IPS DF 6.9 (cell line): ENCODE data around the gene HOXD8.

Experiments
- DNase-seq: peaks from one replicate; pipeline ENCODE4 v3.0.0-alpha.2; 2013; ENCODE audit warnings: low read depth, low spot score
- H3K27ac ChIP-seq: one replicate; pipeline ENCODE4 v1.5.1; 2013; ENCODE audit warnings: low read length, control low read depth
- H3K27me3 ChIP-seq: 2 replicates; pipeline ENCODE4 v1.6.1; 2013; ENCODE audit warnings: mild to moderate bottlenecking, low read length; ENCODE audit not compliant: control insufficient read depth, insufficient read depth
- H3K36me3 ChIP-seq: 2 replicates; pipeline ENCODE4 v1.6.1; 2013; ENCODE audit warnings: low read length; ENCODE audit not compliant: control insufficient read depth, insufficient read depth
- H3K4me1 ChIP-seq: 2 replicates; pipeline ENCODE4 v1.6.1; 2013; ENCODE audit warnings: low read length; ENCODE audit not compliant: control insufficient read depth, insufficient read depth
- H3K4me3 ChIP-seq: 2 replicates; pipeline ENCODE4 v1.5.1; 2013; ENCODE audit warnings: mild to moderate bottlenecking, low read length
- H3K9me3 ChIP-seq: 2 replicates; pipeline ENCODE4 v1.6.1; 2013; ENCODE audit warnings: low read length, inconsistent platforms; ENCODE audit not compliant: control insufficient read depth, insufficient read depth
- WGBS: extraction: QIAGEN DNeasy Blood & Tissue Kit; methylation state at CpG from one replicate; pipeline ENCODE4 v1.1.7; 2013; ENCODE audit warnings: mixed read lengths, missing lambda C conversion rate; ENCODE audit not compliant: insufficient read length, insufficient coverage; 5-methylcytosine and 5-hydroxymethylcytosine counted together

The HOXD8 gene

GRCh38 chr2:176099159-176099727 is 30.3 kb upstream of the HOXD8 start:
- no peak overlapping the region for H3K4me3 ChIP-seq
- H3K9me3 ChIP-seq: no peaks in the 10 kb centered on the region
- no peaks in the 10 kb centered on the region; the same call in 1 of the 2 replicates for H3K36me3 ChIP-seq
- no CpG with 5 or more reads among the region's 30 CpGs for WGBS
- H3K27ac ChIP-seq: no peak overlapping the region
- H3K4me1 ChIP-seq: peaks cover 3% of the 10 kb centered on the region; the same call in 1 of the 2 replicates
- peaks cover 79% of the 10 kb centered on the region for H3K27me3 ChIP-seq
- no peak for DNase-seq

GRCh38 chr2:176099728-176100546 is 29.6 kb upstream of the HOXD8 start, which contains the start of gene HOXD12:
HOXD12 (plus strand) TSS chr2:176099795; CDS start chr2:176099802, 7 bp downstream.
- H3K36me3 ChIP-seq: no peaks in the 10 kb centered on the region; the same call in 1 of the 2 replicates
- peaks cover 3% of the 10 kb centered on the region; the same call in 1 of the 2 replicates for H3K4me1 ChIP-seq
- H3K27ac ChIP-seq: no peak within 1 kb of the TSS
- peaks cover 80% of the 10 kb centered on the region for H3K27me3 ChIP-seq
- DNase-seq: no peak
- WGBS: no CpG with 5 or more reads among the region's 70 CpGs
- H3K4me3 ChIP-seq: no peak within 1 kb of the TSS
- H3K9me3 ChIP-seq: no peaks in the 10 kb centered on the region

GRCh38 chr2:176100547-176101140 is 28.9 kb upstream of the HOXD8 start:
- no peaks in the 10 kb centered on the region for H3K9me3 ChIP-seq
- DNase-seq: no peak
- WGBS: no CpG with 5 or more reads among the region's 28 CpGs
- H3K27me3 ChIP-seq: peaks cover 80% of the 10 kb centered on the region
- no peaks in the 10 kb centered on the region; the same call in 1 of the 2 replicates for H3K36me3 ChIP-seq
- H3K27ac ChIP-seq: no peak overlapping the region
- H3K4me3 ChIP-seq: no peak overlapping the region
- H3K4me1 ChIP-seq: peaks cover 5% of the 10 kb centered on the region

GRCh38 chr2:176101216-176101830 is 28.2 kb upstream of the HOXD8 start:
- Histone ChIP-seq H3K4me3 (no peak overlapping the region), H3K27me3 (peaks cover 87% of the 10 kb centered on the region), H3K9me3 (no peaks in the 10 kb centered on the region), H3K27ac (no peak overlapping the region), H3K4me1 (peaks cover 5% of the 10 kb centered on the region), H3K36me3 (no peaks in the 10 kb centered on the region; the same call in 1 of the 2 replicates)
- WGBS: no CpG with 5 or more reads among the region's 2 CpGs
- DNase-seq: no peak

- Histone ChIP-seq H3K27me3 (peaks cover 91% of the 10 kb centered on the region), H3K4me1 (peaks cover 5% of the 10 kb centered on the region), H3K9me3 (no peaks in the 10 kb centered on the region), H3K27ac (no peak overlapping the region), H3K36me3 (no peaks in the 10 kb centered on the region; the same call in 1 of the 2 replicates), H3K4me3 (no peak overlapping the region)
- DNase-seq: no peak
- WGBS: no CpG with 5 or more reads among the region's 5 CpGs
These were observed 27.7 kb upstream of the HOXD8 start for GRCh38 chr2:176101842-176102241.

- no peak overlapping the region for H3K4me3 ChIP-seq
- peaks cover 97% of the 10 kb centered on the region for H3K27me3 ChIP-seq
- no peak for DNase-seq
- no peak overlapping the region for H3K27ac ChIP-seq
- no peaks in the 10 kb centered on the region; the same call in 1 of the 2 replicates for H3K36me3 ChIP-seq
- no CpG with 5 or more reads among the region's 7 CpGs for WGBS
- H3K9me3 ChIP-seq: no peaks in the 10 kb centered on the region
- peaks cover 9% of the 10 kb centered on the region for H3K4me1 ChIP-seq
These were observed 27.1 kb upstream of the HOXD8 start for GRCh38 chr2:176102309-176102866.

GRCh38 chr2:176103194-176103593 is 26.3 kb upstream of the HOXD8 start:
- peaks cover 9% of the 10 kb centered on the region for H3K4me1 ChIP-seq
- no CpG with 5 or more reads among the region's 7 CpGs for WGBS
- H3K9me3 ChIP-seq: no peaks in the 10 kb centered on the region
- no peaks in the 10 kb centered on the region; the same call in 1 of the 2 replicates for H3K36me3 ChIP-seq
- DNase-seq: no peak
- H3K27ac ChIP-seq: no peak overlapping the region
- peaks cover 96% of the 10 kb centered on the region for H3K27me3 ChIP-seq
- H3K4me3 ChIP-seq: no peak overlapping the region

- H3K27ac ChIP-seq: no peak overlapping the region
- H3K9me3 ChIP-seq: no peaks in the 10 kb centered on the region
- H3K4me3 ChIP-seq: no peak overlapping the region
- H3K4me1 ChIP-seq: peaks cover 7% of the 10 kb centered on the region
- WGBS: no CpG with 5 or more reads among the region's 17 CpGs
- DNase-seq: no peak
- no peaks in the 10 kb centered on the region; the same call in 1 of the 2 replicates for H3K36me3 ChIP-seq
- H3K27me3 ChIP-seq: peaks cover 96% of the 10 kb centered on the region
These were observed 25.7 kb upstream of the HOXD8 start for GRCh38 chr2:176103742-176104315.

GRCh38 chr2:176104316-176105077 is 25.0 kb upstream of the HOXD8 start:
- no peak overlapping the region; the same call in 1 of the 2 replicates for H3K4me3 ChIP-seq
- no peak for DNase-seq
- H3K36me3 ChIP-seq: no peaks in the 10 kb centered on the region; the same call in 1 of the 2 replicates
- WGBS: no CpG with 5 or more reads among the region's 56 CpGs
- H3K27me3 ChIP-seq: peaks cover 96% of the 10 kb centered on the region
- no peak overlapping the region for H3K27ac ChIP-seq
- no peaks in the 10 kb centered on the region for H3K9me3 ChIP-seq
- H3K4me1 ChIP-seq: peaks cover 7% of the 10 kb centered on the region
